A673 (cell line): ENCODE measurements around the gene AHRR. TPM values are rescaled to one million over a fixed set of nuclear protein-coding genes. Genes with fewer than 3 reads are reported as not detected.

Experiments used
- BruUV-seq: library from RNA; stranded (reverse); fragments of 400-500 nt; replicated peaks from 2 replicates; lab custom pipeline; 2021; lab: Mats Ljungman, UMichigan
- CTCF ChIA-PET: fragments of 300-600 bp; sonication (Branson Sonifier 250); formaldehyde crosslinking; loops from one replicate; lab custom pipeline; 2022; ENCODE audit warnings: antibody characterized with exemption; lab: Charles Lee
- POLR2A ChIA-PET: fragments of 300-600 bp; sonication (Branson Sonifier 250); formaldehyde crosslinking; loops from one replicate; lab custom pipeline; 2022; ENCODE audit warnings: antibody characterized with exemption; ENCODE audit not compliant: low non-redundant PET; lab: Charles Lee
- DNase-seq: peaks from one replicate; pipeline ENCODE4 v3.0.0-alpha.2; 2015; ENCODE audit warnings: low spot score
- H3K27ac ChIP-seq: fragments of 200-600 bp; sonication (generic); 2 replicates; pipeline ENCODE4 v1.5.1; 2016; ENCODE audit warnings: mixed run types, low read depth, mild to moderate bottlenecking, mixed read lengths, antibody characterized with exemption, low read length; ENCODE audit not compliant: poor library complexity, severe bottlenecking
- H3K27me3 ChIP-seq: fragments of 200-600 bp; sonication (generic); replicated peaks from 2 replicates; pipeline ENCODE4 v1.6.1; 2017; ENCODE audit warnings: mixed run types, low read depth, mild to moderate bottlenecking, mixed read lengths, antibody characterized with exemption, low read length; ENCODE audit not compliant: insufficient read depth, poor library complexity
- H3K36me3 ChIP-seq: fragments of 200-600 bp; sonication (generic); 2 replicates; pipeline ENCODE4 v1.6.1; 2016; ENCODE audit warnings: mixed run types, mild to moderate bottlenecking, mixed read lengths, antibody characterized with exemption, low read length; ENCODE audit not compliant: insufficient read depth, poor library complexity, severe bottlenecking
- H3K4me1 ChIP-seq: fragments of 200-600 bp; sonication (generic); 2 replicates; pipeline ENCODE4 v1.6.1; 2017; ENCODE audit warnings: mixed run types, mild to moderate bottlenecking, mixed read lengths, antibody characterized with exemption, low read length; ENCODE audit not compliant: insufficient read depth, poor library complexity, severe bottlenecking
- H3K4me3 ChIP-seq: fragments of 200-600 bp; sonication (generic); 2 replicates; pipeline ENCODE4 v1.5.1; 2016; ENCODE audit warnings: low read depth, mixed run types, mild to moderate bottlenecking, mixed read lengths, low read length; ENCODE audit not compliant: poor library complexity, severe bottlenecking
- H3K9me3 ChIP-seq: fragments of 200-600 bp; sonication (generic); 2 replicates; pipeline ENCODE4 v1.6.1; 2016; ENCODE audit warnings: mixed run types, low read depth, mild to moderate bottlenecking, mixed read lengths, antibody characterized with exemption, low read length; ENCODE audit not compliant: poor library complexity, severe bottlenecking
- EZH2 ChIP-seq: fragments of 200-600 bp; sonication (generic); IDR thresholded peaks from 2 replicates; pipeline ENCODE4 v1.6.1; 2017; ENCODE audit warnings: borderline replicate concordance, low read depth, mild to moderate bottlenecking, mixed read lengths, antibody characterized with exemption, low read length; ENCODE audit not compliant: poor library complexity, severe bottlenecking
- intact Hi-C: fragments of 100-400 bp; cut with micrococcal nuclease; formaldehyde crosslinking; loops from one replicate; pipeline ENCODE4 v1.10.0; 2022; ENCODE audit not compliant: unreplicated experiment
- total RNA-seq: library from RNA; stranded (reverse); gene quantifications from 2 replicates; pipeline ENCODE4 v1.2.3, GENCODE V29; 2021
- TF ChIP-seq, protein P1 (sequence below): fragments of 300-800, 200-600 bp; sonication (generic); conservative IDR thresholded peaks from 2 replicates; pipeline ENCODE4 v1.5.1; 2017; ENCODE audit warnings: low read depth, mild to moderate bottlenecking, antibody characterized with exemption, low read length, moderate library complexity, mixed read lengths

The AHRR gene
- total RNA-seq, 1 experiment from 2014 or later = 2.2 TPM

DNA sequence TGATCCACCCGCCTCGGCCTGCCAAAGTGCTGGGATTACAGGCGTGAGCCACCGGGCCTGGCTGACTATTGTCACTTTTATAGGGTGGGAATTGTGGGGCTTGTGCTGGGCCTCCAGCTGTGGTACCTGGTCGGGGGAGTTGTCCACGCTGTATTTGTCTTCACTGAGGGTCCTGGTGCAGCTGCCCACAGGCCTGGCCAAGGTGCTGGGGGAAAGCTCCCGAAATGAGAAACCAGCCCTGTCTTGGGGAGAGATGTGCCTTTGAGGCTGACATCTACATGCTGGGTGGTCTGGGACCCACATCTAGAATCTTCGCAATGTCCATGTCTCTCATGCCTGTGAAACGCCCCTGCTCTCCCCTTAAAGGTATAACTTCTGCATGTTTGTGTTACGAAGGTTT, 124.1 kb downstream of the AHRR start:
- no peak for DNase-seq
- H3K9me3 ChIP-seq = no peaks in the 10 kb centered on the region
- ChIA-PET CTCF (interaction anchor here (0.7 kb wide), 1 partner anchor 15 kb away, joined by 5 read pairs; no protein-coding TSS in a partner anchor), POLR2A (no interaction called here)
- H3K4me3 ChIP-seq = no peak overlapping the region
- H3K27me3 ChIP-seq = no peaks in the 10 kb centered on the region
- H3K27ac ChIP-seq = no peak overlapping the region
- H3K4me1 ChIP-seq = peaks cover 9% of the 10 kb centered on the region
- no TSS peak for BruUV-seq
- TF ChIP-seq, protein P1, sequence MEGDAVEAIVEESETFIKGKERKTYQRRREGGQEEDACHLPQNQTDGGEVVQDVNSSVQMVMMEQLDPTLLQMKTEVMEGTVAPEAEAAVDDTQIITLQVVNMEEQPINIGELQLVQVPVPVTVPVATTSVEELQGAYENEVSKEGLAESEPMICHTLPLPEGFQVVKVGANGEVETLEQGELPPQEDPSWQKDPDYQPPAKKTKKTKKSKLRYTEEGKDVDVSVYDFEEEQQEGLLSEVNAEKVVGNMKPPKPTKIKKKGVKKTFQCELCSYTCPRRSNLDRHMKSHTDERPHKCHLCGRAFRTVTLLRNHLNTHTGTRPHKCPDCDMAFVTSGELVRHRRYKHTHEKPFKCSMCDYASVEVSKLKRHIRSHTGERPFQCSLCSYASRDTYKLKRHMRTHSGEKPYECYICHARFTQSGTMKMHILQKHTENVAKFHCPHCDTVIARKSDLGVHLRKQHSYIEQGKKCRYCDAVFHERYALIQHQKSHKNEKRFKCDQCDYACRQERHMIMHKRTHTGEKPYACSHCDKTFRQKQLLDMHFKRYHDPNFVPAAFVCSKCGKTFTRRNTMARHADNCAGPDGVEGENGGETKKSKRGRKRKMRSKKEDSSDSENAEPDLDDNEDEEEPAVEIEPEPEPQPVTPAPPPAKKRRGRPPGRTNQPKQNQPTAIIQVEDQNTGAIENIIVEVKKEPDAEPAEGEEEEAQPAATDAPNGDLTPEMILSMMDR = no peak
- TF ChIP-seq EZH2 = no peak
- peaks cover 41% of the 10 kb centered on the region for H3K36me3 ChIP-seq
- intact Hi-C loops = no loop called here

DNA sequence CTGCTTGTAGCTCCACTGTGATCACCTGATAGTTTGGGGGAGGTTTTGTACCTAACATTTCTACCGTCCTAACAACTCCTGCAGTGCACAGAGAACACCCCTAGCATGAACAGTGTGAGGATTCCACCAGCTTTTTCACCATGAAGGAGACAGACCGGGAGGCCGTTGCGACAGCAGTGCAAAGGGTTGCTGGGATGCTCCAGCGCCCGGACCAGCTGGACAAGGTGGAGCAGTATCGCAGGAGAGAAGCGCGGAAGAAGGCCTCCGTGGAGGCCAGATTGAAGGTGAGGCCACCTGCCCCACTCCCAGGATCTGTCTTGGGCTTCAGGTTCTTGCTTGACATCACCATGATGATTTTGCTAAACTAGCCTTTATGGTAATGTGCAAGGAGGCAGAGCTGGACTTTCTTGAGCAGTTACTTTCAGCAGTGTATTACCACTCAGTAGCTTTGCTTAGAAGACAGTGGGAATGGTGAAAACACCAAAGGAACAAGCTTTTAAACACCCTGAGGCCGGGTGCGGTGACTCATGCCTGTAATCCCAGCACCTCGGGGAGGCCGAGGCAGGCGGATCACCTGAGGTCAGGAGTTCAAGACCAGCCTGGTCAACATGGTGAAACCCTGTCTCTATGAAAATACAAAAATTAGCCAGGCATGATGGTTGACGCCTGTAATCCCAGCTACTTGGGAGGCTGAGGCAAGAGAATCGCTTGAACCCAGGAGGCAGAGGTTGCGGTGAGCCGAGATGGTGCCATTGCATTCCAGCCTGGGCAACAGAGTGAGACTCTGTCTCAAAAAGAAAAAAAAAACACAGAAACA, 124.8 kb downstream of the AHRR start:
- Histone ChIP-seq H3K36me3 (peaks cover 48% of the 10 kb centered on the region), H3K27me3 (no peaks in the 10 kb centered on the region), H3K9me3 (no peaks in the 10 kb centered on the region), H3K27ac (no peak overlapping the region), H3K4me1 (peaks cover 9% of the 10 kb centered on the region), H3K4me3 (no peak overlapping the region)
- BruUV-seq = no TSS peak
- no peak for TF ChIP-seq EZH2
- intact Hi-C loops = no loop called here
- POLR2A ChIA-PET = interaction anchor here (0.7 kb wide), 2 partner anchors 24 to 93 kb away, joined by 3 to 9 read pairs; no protein-coding TSS in a partner anchor
- DNase-seq = no peak
- CTCF ChIA-PET = interaction anchor here (0.7 to 1.0 kb wide), 3 partner anchors 258 to 723 kb away, joined by 3 to 4 read pairs (median 3); no protein-coding TSS in a partner anchor

DNA sequence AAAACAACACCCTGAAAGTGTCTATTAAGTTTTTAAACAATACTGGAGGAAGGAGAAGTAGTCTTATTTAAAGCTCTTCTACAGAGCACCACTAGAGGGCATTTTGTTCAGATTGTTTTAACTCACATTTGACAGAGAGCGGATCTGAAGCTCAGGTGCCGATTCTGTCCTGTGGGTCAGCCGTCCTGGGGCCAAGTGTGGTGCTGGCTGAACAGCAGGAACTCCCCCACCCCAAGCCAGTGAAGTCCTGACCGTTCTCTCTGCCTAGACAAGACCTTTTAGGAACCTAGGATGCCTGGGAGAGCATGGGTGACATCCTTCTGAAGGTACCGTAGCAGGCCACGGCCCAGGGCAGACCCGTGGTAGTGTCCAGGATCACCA, 125.4 kb downstream of the AHRR start:
- H3K27ac ChIP-seq = no peak overlapping the region
- intact Hi-C loops = no loop called here
- no peaks in the 10 kb centered on the region for H3K27me3 ChIP-seq
- TF ChIP-seq, protein P1 = peak; percentile 70
- no peak for TF ChIP-seq EZH2
- ChIA-PET POLR2A (interaction anchor here (0.7 kb wide), 2 partner anchors 24 to 93 kb away, joined by 3 to 9 read pairs; no protein-coding TSS in a partner anchor), CTCF (interaction anchor here (0.7 to 1.0 kb wide), 4 partner anchors 25 to 722 kb away, joined by 3 to 5 read pairs (median 4); no protein-coding TSS in a partner anchor)
- peaks cover 4% of the 10 kb centered on the region for H3K9me3 ChIP-seq
- no peak overlapping the region for H3K4me3 ChIP-seq
- no TSS peak for BruUV-seq
- H3K36me3 ChIP-seq = peaks cover 54% of the 10 kb centered on the region
- peak; percentile 46 for DNase-seq
- peaks cover 9% of the 10 kb centered on the region for H3K4me1 ChIP-seq
